ENCODE results near the gene BAG5.

DNA sequence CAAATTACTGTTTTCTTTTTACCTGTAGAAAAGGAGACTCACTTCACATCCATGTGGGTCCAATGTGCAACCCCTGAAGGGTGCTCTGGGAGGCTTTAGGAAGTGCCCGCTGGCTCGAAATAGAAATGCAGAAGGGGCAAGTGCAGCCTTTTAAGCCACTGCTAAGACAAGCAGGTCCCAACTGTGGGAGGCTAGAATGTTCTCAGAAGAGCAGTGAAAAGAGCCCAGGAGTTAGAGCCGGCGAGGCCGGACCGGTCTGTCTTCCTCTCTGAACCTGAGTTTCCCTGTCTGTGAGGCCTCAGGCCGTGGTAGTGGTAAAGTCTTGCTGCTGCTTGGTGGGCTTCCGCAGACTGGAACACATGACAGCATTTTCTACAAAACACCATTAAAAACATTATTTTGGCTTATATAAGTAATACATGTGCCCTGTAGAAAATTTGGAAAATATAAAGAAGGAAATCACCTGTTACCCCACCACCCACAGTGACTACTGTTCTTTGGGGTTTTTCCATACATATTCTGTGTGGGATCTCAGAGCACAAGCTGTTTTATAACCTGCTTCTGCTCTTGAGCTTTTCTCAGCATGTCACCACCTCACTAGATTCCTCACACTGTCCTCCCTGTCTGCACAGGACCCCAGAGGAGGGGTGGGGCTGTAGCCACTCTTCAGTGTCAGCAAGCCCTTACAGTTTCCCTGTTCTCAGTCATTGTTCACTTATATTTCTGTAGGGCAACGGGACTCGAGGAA is 45.9 kb downstream of the BAG5 start:
- TF ChIP-seq POLR2A (IDR thresholded peaks at IDR 0.05; ENCODE audit: low read length) = no peak
- TF ChIP-seq GATA1 (IDR thresholded peaks at IDR 0.05; ENCODE audit: low read depth, low read length) = no peak

Measured in erythroblast (primary cell).